B cell (primary cell): Measurements from ENCODE around the gene HSD17B14.

Source experiments
- CTCF ChIP-seq: fragments of 200-600 bp; IDR thresholded peaks from one replicate; pipeline ENCODE4 v1.8.0; 2022; ENCODE audit warnings: antibody characterized with exemption, mild to moderate bottlenecking
- EZH2 ChIP-seq: IDR thresholded peaks from 2 replicates; pipeline ENCODE4 v1.6.1; 2012; ENCODE audit warnings: borderline replicate concordance, low read depth, mild to moderate bottlenecking, moderate library complexity, low read length; ENCODE audit not compliant: insufficient read depth, poor library complexity, severe bottlenecking

DNA sequence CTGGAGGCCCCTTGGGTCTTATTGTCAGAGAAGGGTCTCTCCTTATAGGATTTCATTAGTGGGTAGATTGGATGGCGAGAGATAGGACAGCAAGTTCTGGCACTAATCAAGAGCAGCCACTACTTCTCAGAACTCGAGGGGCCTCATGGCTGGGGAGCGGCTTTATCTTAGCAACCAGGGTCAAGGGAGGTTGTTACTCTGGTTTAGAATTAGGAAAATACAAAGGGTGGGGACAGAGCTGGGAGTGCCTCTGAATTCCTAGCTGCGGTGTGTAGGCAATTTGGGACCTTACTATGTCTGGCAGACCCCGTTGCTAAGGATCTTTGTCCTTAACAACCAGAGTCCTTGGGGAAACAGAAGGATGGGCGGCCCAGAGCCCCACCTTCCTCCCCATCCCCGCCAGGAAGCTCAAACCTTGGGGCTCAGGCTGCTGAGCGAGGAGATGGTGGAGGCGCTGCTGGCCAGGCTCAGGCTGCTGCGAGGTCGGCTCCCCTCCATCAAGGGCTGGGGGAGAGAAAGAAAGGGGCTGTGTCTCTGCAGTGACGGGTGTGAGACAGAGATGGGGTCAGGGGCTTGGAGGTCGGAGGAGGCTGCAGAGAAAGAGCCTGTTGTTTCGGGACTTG is 30.9 kb upstream of the HSD17B14 start:
- TF ChIP-seq CTCF = no peak
- TF ChIP-seq EZH2 = no peak
